HepG2 (cell line): ENCODE data around the gene HIGD1C. TPM values are rescaled to one million over a fixed set of nuclear protein-coding genes. Genes with fewer than 3 reads are reported as not detected.

ENCODE experiments used
- ATAC-seq: fragments of 200-7000 bp; cut with Tn5 transposase; 3 replicates; pipeline ENCODE4 v1.9.1; 2020; ENCODE audit warnings: mild to moderate bottlenecking, moderate library complexity
- BruUV-seq: library from RNA; stranded (reverse); fragments of 400-500 nt; replicated peaks from 2 replicates; lab custom pipeline; 2021; lab: Mats Ljungman, UMichigan
- CTCF ChIA-PET: fragments of 300-600 bp; formaldehyde crosslinking; extraction: SDS; loops from one replicate; lab custom pipeline; 2021; ENCODE audit warnings: low total read pairs, inconsistent platforms, low intra/inter-chr PET ratio; lab: Yijun Ruan, JAX
- POLR2A ChIA-PET: fragments of 350-600 bp; sonication (Branson Sonifier 250); formaldehyde crosslinking; loops from one replicate; lab custom pipeline; 2020; ENCODE audit warnings: antibody characterized with exemption, inconsistent platforms; lab: Yijun Ruan, JAX
- DNase-seq: peaks from one replicate; pipeline ENCODE4 v3.0.0-alpha.2; 2015; ENCODE audit warnings: low spot score
- FAIRE-seq: peaks from 3 replicates; lab custom pipeline; 2011; peaks lifted over from hg19 to GRCh38; lab: Jason Lieb, UNC
- H2AFZ ChIP-seq: one replicate; pipeline ENCODE4 v1.6.1; 2011; ENCODE audit warnings: low read length, inconsistent platforms
- H3K27ac ChIP-seq: fragments of 300-600 bp; 3 replicates; pipeline ENCODE4 v1.8.0; 2011; ENCODE audit warnings: mixed run types, mild to moderate bottlenecking, mixed read lengths, low read length, inconsistent platforms; ENCODE audit not compliant: insufficient read depth; ENCODE audit errors: extremely low read length
- H3K27me3 ChIP-seq, 2 experiments: fragments of 200-600 bp in 1 of 2; 2 replicates in 1 of 2; 3 replicates in 1 of 2; pipeline versions ENCODE4 v1.6.0 to v1.8.0; 2011; ENCODE audit warnings: low read length in 2 of 2, mild to moderate bottlenecking in 2 of 2, moderate library complexity in 2 of 2, inconsistent platforms in 1 of 2; ENCODE audit not compliant: insufficient read depth in 2 of 2, control insufficient read depth in 1 of 2
- H3K36me3 ChIP-seq, 2 experiments: fragments of 200-600 bp in 1 of 2; replicated peaks in 1 of 2; 2 replicates in 1 of 2; 3 replicates in 1 of 2; pipeline versions ENCODE4 v1.5.1 to v1.8.0; 2011; ENCODE audit warnings: low read length in 2 of 2, inconsistent platforms in 1 of 2; ENCODE audit not compliant: insufficient read depth in 2 of 2, control insufficient read depth in 1 of 2
- H3K4me1 ChIP-seq: 2 replicates; pipeline ENCODE4 v1.5.1; 2012; ENCODE audit warnings: low read length, inconsistent platforms; ENCODE audit not compliant: insufficient read depth
- H3K4me2 ChIP-seq: 2 replicates; pipeline ENCODE4 v1.6.0; 2011; ENCODE audit warnings: low read depth, low read length, inconsistent platforms
- H3K4me3 ChIP-seq, 3 experiments: fragments of 200-600 bp in 1 of 3; sonication (generic), shearing (Covaris generic) in 1 of 3; replicated peaks in 1 of 3; 2 replicates each; pipeline ENCODE4 v1.5.1; 2011 to 2016; ENCODE audit warnings: low read length in 3 of 3, inconsistent platforms in 2 of 3, low read depth in 2 of 3, mild to moderate bottlenecking in 2 of 3, control low read depth in 1 of 3, mixed read lengths in 1 of 3; ENCODE audit not compliant: insufficient read depth in 1 of 3
- H3K79me2 ChIP-seq: one replicate; pipeline ENCODE4 v1.6.1; 2011; ENCODE audit warnings: low read length, inconsistent platforms; ENCODE audit not compliant: insufficient read depth
- H3K9ac ChIP-seq: 2 replicates; pipeline ENCODE4 v1.6.0; 2011; ENCODE audit warnings: mild to moderate bottlenecking, low read depth, low read length, inconsistent platforms; ENCODE audit not compliant: insufficient read depth
- H3K9me3 ChIP-seq: 2 replicates; pipeline ENCODE4 v1.5.1; 2012; ENCODE audit warnings: mild to moderate bottlenecking, low read length
- H4K20me1 ChIP-seq: 2 replicates; pipeline ENCODE4 v1.6.0; 2011; ENCODE audit warnings: inconsistent platforms, mild to moderate bottlenecking, low read length, moderate library complexity; ENCODE audit not compliant: insufficient read depth
- CREB1 ChIP-seq, 2 experiments: fragments of 450-650 bp in 1 of 2; IDR thresholded peaks; 2 replicates each; pipeline ENCODE4 v1.6.1; 2016 to 2017; ENCODE audit warnings: control low read depth in 1 of 2, mild to moderate bottlenecking in 1 of 2, missing compliant biosample characterization in 1 of 2, missing genetic modification characterization in 1 of 2
- HMGA1 ChIP-seq: sonication (generic); formaldehyde crosslinking; conservative IDR thresholded peaks from 2 replicates; pipeline ENCODE4 v1.4.0; 2020; ENCODE audit warnings: missing genetic modification reagents
- IRF2 ChIP-seq: IDR thresholded peaks from 2 replicates; pipeline ENCODE4 v1.6.1; 2018; ENCODE audit warnings: missing genetic modification reagents, missing compliant biosample characterization
- IRX3 ChIP-seq: sonication (generic); formaldehyde crosslinking; IDR thresholded peaks from 2 replicates; pipeline ENCODE4 v1.8.1; 2023; ENCODE audit warnings: mild to moderate bottlenecking, low read depth, missing genetic modification reagents, borderline replicate concordance
- MED1 ChIP-seq: sonication (generic); formaldehyde crosslinking; IDR thresholded peaks from 2 replicates; pipeline ENCODE4 v1.4.0; 2020; ENCODE audit warnings: missing genetic modification reagents
- MED8 ChIP-seq: sonication (generic); formaldehyde crosslinking; IDR thresholded peaks from 2 replicates; pipeline ENCODE4 v1.8.1; 2023; ENCODE audit warnings: mild to moderate bottlenecking, missing genetic modification reagents; ENCODE audit not compliant: insufficient replicate concordance
- ZNF138 ChIP-seq: sonication (generic); formaldehyde crosslinking; IDR thresholded peaks from 2 replicates; pipeline ENCODE4 v1.5.0; 2020; ENCODE audit warnings: mild to moderate bottlenecking, low read depth, missing genetic modification reagents
- ZNF160 ChIP-seq: sonication (generic); formaldehyde crosslinking; IDR thresholded peaks from 2 replicates; pipeline ENCODE4 v1.8.0; 2022; ENCODE audit warnings: mild to moderate bottlenecking, inconsistent platforms, missing genetic modification reagents
- ZNF256 ChIP-seq: sonication (generic); formaldehyde crosslinking; conservative IDR thresholded peaks from 2 replicates; pipeline ENCODE4 v1.4.0; 2020; ENCODE audit warnings: missing genetic modification reagents
- ZNF317 ChIP-seq: sonication (generic); formaldehyde crosslinking; IDR thresholded peaks from 2 replicates; pipeline ENCODE4 v1.5.0; 2020; ENCODE audit warnings: mild to moderate bottlenecking, missing genetic modification reagents
- ZNF569 ChIP-seq: sonication (generic); formaldehyde crosslinking; IDR thresholded peaks from 2 replicates; pipeline ENCODE4 v1.5.0; 2020; ENCODE audit warnings: mild to moderate bottlenecking, missing genetic modification reagents, moderate library complexity, borderline replicate concordance
- ZNF790 ChIP-seq: sonication (generic); formaldehyde crosslinking; IDR thresholded peaks from 2 replicates; pipeline ENCODE4 v1.8.0; 2022; ENCODE audit warnings: missing genetic modification reagents, mild to moderate bottlenecking, borderline replicate concordance
- ZNF850 ChIP-seq: sonication (generic); formaldehyde crosslinking; conservative IDR thresholded peaks from 2 replicates; pipeline ENCODE4 v1.9.0; 2021; ENCODE audit warnings: mild to moderate bottlenecking, missing genetic modification reagents
- ZSCAN29 ChIP-seq: sonication (generic); formaldehyde crosslinking; conservative IDR thresholded peaks from 2 replicates; pipeline ENCODE4 v1.4.0; 2020; ENCODE audit warnings: mild to moderate bottlenecking, missing genetic modification reagents
- WGBS: methylation state at CpG from one replicate; pipeline ENCODE4 v1.1.6; 2017; ENCODE audit warnings: low lambda C conversion rate; 5-methylcytosine and 5-hydroxymethylcytosine counted together
- in situ Hi-C: cut with HindIII; loops from 2 replicates; pipeline ENCODE4 v1.10.0; 2017; ENCODE audit warnings: low pct_unique_long_range_greater_than_20kb; ENCODE audit not compliant: extremely low pct_ligation_motif_present
- intact Hi-C: fragments of 100-400 bp; cut with micrococcal nuclease; formaldehyde crosslinking; loops from one replicate; pipeline ENCODE4 v1.10.0; 2022; ENCODE audit not compliant: unreplicated experiment
- polyA plus RNA-seq, 8 experiments: library from polyadenylated mRNA; depleted of rRNA in 3 of 8; stranded (reverse) in 7 of 8; unstranded in 1 of 8; fragments of >200 nt; fragmentation: Illumina TruSeq in 4 of 8; extraction: Trizol in 4 of 8; gene quantifications; 2 replicates each; pipeline versions ENCODE4 v1.2.1 to v1.2.3, GENCODE V29; 2011 to 2016; ENCODE audit warnings: low read depth in 4 of 8, missing spikeins in 1 of 8, mixed read lengths in 1 of 8; ENCODE audit not compliant: insufficient read depth in 1 of 8
- total RNA-seq, 5 experiments: library from RNA; depleted of rRNA; stranded (reverse); fragments of >200 nt; fragmentation: Illumina TruSeq; extraction: Trizol; gene quantifications; 2 replicates each; pipeline ENCODE4 v1.2.3, GENCODE V29; 2016; ENCODE audit warnings: low read depth in 1 of 5
- TF ChIP-seq, protein P1 (sequence below): IDR thresholded peaks from 2 replicates; pipeline ENCODE4 v1.6.1; 2016
- TF ChIP-seq, protein P2 (sequence below): sonication (generic); formaldehyde crosslinking; IDR thresholded peaks from 2 replicates; pipeline ENCODE4 v1.4.0; 2020; ENCODE audit warnings: low read depth, mild to moderate bottlenecking, missing genetic modification reagents

HIGD1C gene
- total and polyA plus RNA-seq, 2 of the 13 experiments (the other 11 are each of a cell fraction or from before 2014, with no cell fraction given): not detected

DNA sequence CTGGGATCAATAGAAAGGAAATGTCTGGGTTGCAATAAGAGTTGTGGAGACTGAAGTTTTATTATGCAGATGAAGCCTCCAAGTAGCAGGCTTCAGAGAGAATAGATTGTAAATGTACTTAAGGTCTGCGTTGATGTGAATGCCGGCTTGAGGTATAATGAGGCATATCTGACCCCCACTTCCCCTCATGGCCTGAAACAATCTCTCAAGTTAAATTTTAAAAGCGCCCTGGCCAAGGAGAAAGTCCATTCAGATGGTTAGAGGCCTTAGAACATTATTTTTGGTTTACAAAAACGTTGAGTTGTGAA lies 28.3 kb upstream of the HIGD1C start (continued):
- TF ChIP-seq CREB1 (IDR thresholded peaks at IDR 0.05): no peak
- TF ChIP-seq CREB1 (CRISPR knock-in tag; IDR thresholded peaks at IDR 0.05): peak; percentile 23; the same call in 1 of the 2 replicates

DNA sequence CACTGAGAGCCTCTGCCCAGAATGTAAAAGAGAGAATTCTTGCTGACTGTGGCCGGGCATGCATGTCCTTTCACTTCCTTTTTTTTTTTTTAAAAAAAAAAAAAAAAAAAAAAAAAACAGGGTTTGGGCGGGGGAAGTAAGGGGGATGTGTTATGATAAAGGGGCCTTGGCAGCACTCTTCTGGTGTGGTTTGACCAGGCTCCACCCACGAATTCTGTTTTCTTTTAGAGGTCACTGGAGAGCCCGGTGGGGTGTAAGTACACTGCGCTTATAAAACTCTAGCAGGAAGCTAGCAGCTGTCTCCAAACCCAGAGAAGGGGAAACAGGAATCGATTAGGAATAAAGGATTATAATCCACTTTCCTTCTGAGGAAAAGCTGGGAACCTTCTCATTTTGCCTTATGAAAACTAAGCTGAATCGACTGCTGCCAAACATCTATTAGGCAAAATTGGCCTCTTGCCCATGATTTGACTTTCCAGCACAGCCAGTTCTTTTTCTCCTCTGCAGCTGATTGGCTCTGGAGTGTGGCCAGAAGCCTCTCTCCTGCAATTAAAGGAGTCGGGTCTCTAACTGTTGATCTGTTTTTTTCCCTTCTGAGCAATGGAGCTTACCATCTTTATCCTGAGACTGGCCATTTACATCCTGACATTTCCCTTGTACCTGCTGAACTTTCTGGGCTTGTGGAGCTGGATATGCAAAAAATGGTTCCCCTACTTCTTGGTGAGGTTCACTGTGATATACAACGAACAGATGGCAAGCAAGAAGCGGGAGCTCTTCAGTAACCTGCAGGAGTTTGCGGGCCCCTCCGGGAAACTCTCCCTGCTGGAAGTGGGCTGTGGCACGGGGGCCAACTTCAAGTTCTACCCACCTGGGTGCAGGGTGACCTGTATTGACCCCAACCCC lies 27.7 kb upstream of the HIGD1C start:
- H3K36me3 ChIP-seq: no peaks in the 10 kb centered on the region; a peak in 2 of 5 replicates
- H3K79me2 ChIP-seq: peaks cover 51% of the 10 kb centered on the region
- peak overlapping the region; percentile 88 for H3K9ac ChIP-seq
- POLR2A ChIA-PET: interaction anchor here (0.7 to 4.2 kb wide), 12 partner anchors 9 to 314 kb away, joined by 3 to 46 read pairs (median 6); partner anchors contain the start of genes ATF1, DAZAP2 and SLC11A2
- in situ Hi-C loops: no loop called here
- WGBS: 2% methylated on average over 12 of the region's 13 CpGs
- BruUV-seq: TSS peak; percentile 83
- FAIRE-seq (no peak), ATAC-seq (peak; percentile 87), DNase-seq (peak; percentile 89)
- peak overlapping the region; percentile 82 for H3K27ac ChIP-seq
- H4K20me1 ChIP-seq: no peaks in the 10 kb centered on the region
- peaks cover 0 to 3% of the 10 kb centered on the region in 2 experiments; a peak in 1 of 5 replicates for H3K27me3 ChIP-seq
- intact Hi-C loops: loop anchor here (5.0 to 10.0 kb wide), 2 partner anchors 97 to 160 kb away; partner anchors contain the start of gene ATF1
- peak overlapping the region; percentile 70 to 85 (median 85) for H3K4me3 ChIP-seq
- H2AFZ ChIP-seq: peak overlapping the region; percentile 51
- CTCF ChIA-PET: no interaction called here
- no peaks in the 10 kb centered on the region for H3K9me3 ChIP-seq
- H3K4me1 ChIP-seq: peaks cover 48% of the 10 kb centered on the region
- peak overlapping the region; percentile 88 for H3K4me2 ChIP-seq
- TF ChIP-seq ZSCAN29 (0 out of 2 replicates have a peak, but pooled peaks have one; percentile 19), ZNF790 (CRISPR knock-in tag) (no peak), ZNF850 (CRISPR knock-in tag) (no peak), ZNF569 (CRISPR knock-in tag) (no peak), ZNF317 (CRISPR knock-in tag) (no peak), MED1 (CRISPR knock-in tag) (0 out of 2 replicates have a peak, but pooled peaks have one; percentile 9), IRF2 (0 out of 2 replicates have a peak, but pooled peaks have one; percentile 27), HMGA1 (CRISPR knock-in tag) (no peak), ZNF256 (CRISPR knock-in tag) (no peak), ZNF138 (0 out of 2 replicates have a peak, but pooled peaks have one; percentile 50), IRX3 (CRISPR knock-in tag) (no peak), ZNF160 (CRISPR knock-in tag) (no peak), MED8 (CRISPR knock-in tag) (no peak)
- TF ChIP-seq, protein P1, sequence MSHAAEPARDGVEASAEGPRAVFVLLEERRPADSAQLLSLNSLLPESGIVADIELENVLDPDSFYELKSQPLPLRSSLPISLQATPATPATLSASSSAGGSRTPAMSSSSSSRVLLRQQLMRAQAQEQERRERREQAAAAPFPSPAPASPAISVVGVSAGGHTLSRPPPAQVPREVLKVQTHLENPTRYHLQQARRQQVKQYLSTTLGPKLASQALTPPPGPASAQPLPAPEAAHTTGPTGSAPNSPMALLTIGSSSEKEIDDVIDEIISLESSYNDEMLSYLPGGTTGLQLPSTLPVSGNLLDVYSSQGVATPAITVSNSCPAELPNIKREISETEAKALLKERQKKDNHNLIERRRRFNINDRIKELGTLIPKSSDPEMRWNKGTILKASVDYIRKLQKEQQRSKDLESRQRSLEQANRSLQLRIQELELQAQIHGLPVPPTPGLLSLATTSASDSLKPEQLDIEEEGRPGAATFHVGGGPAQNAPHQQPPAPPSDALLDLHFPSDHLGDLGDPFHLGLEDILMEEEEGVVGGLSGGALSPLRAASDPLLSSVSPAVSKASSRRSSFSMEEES: no peak
- TF ChIP-seq, protein P2, sequence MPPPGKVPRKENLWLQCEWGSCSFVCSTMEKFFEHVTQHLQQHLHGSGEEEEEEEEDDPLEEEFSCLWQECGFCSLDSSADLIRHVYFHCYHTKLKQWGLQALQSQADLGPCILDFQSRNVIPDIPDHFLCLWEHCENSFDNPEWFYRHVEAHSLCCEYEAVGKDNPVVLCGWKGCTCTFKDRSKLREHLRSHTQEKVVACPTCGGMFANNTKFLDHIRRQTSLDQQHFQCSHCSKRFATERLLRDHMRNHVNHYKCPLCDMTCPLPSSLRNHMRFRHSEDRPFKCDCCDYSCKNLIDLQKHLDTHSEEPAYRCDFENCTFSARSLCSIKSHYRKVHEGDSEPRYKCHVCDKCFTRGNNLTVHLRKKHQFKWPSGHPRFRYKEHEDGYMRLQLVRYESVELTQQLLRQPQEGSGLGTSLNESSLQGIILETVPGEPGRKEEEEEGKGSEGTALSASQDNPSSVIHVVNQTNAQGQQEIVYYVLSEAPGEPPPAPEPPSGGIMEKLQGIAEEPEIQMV (CRISPR knock-in tag): no peak
